NCI-H2029 (cell line): ENCODE results near the gene CNTNAP2.
"Not testable (repeated sequence)": the region's sequence is repeated elsewhere in the genome, so short reads cannot be mapped to it uniquely, and the experiment has no call there.

Experiments
- DNase-seq: peaks from one replicate; lab custom pipeline; 2025; lab: John Stamatoyannopoulos, UW

Gene CNTNAP2

DNA sequence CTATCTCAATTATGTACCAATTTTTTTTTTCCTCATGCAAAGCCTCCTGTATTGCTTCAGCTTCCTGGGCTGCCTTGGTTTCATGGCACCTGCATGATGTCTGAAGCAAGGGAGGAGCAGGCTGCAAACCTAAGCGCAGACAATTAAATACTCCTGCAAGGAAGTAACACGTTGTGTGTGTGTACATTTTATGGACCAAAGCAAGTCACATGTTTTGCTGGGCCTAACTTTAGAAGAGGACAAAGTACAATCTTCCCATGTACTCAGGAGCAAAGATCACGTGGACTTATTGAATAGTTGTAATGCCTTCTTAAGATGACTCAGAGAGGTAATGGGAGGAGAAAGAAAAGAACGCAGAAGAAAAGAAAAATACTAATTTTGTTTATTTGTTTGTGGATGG is 1530.0 kb downstream of the CNTNAP2 start:
- no peak for DNase-seq

GRCh38 chr7:147650991-147651390 is 1534.4 kb downstream of the CNTNAP2 start:
- DNase-seq, result no peak

DNA sequence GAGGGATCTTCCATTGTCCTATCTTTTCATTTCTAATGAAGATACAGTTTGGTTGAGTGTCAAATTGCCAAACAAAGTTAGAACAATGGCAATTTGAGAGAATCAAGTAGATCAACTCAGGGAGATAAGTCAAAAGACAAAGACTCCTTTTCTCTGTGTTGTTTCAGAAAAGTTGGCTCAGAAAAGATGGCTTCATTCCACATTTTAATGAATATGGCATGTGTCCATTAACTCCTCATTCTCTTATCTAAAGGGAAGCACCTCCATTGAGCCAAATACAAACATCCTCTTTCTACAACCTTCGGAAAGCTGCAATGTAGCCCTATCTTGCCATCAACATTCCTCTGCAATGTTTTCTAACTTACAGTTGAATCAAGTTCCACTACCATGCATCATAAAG is 1535.0 kb downstream of the CNTNAP2 start:
- DNase-seq, result no peak

- DNase-seq, result no peak
Observed at GRCh38 chr7:147653456-147653855, 1536.9 kb downstream of the CNTNAP2 start.

- no peak for DNase-seq
Observed at GRCh38 chr7:147658392-147658967, 1541.9 kb downstream of the CNTNAP2 start.

DNA sequence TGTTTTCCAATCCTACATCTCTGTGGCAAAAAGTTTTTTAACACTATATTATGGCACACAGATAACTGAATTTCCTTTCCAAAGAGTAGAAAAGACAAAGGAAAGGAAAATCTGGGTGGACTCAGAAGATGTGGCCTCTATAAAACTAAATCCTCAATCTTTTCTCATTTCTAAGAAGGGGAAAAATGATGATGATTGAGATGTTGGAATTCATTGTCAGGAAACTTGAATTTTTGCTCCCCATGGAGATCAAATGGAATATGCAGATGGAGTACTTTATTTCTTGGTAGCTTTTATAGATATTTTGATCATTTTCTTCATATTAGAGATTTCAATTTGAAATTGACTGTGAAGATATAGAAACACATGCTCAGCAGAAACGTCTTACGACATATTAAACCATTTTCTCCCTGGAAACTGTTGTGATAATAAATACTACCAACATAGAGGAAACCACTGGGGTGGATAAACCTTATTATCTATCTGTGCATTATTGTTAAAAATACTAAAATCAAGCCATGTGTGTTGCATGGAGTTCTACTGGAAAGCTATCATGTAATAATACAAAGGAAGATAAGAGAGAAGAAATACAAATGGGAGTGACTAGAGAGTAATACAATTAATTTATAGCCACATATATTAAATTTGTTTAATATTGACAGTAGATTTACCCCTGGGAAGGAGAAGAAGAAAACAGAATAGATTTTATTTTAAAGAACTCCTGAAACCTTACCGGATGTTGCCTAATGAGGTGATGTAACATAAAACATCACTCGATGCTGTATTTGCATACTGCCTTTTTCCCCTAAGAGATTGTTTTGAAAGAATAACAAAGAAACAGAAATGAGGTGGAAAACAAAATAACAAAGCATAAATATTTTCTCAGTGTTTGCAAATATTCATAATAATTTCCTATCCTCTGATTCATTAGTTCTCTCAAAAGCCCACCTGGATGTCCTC is 1542.7 kb downstream of the CNTNAP2 start:
- no peak for DNase-seq

DNA sequence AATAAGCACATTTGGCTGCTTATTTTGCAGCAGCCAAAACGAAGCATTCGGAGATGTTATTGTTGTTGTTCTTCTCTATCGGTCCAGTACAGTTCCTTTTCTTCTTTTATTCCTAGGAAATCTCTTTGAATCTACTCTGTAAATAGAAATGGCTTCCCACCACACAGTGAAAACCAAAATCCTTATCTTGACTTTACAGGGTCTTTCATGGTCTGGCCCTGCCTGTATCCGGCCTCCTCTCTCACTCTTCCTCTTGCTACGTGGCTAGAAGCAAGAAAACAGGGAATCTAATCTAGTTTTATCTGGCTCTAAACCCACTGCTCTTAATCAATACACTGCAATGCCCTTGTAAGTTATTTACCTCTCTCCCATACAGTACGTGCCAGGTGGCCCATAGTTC is 1547.9 kb downstream of the CNTNAP2 start:
- DNase-seq, result no peak

DNA sequence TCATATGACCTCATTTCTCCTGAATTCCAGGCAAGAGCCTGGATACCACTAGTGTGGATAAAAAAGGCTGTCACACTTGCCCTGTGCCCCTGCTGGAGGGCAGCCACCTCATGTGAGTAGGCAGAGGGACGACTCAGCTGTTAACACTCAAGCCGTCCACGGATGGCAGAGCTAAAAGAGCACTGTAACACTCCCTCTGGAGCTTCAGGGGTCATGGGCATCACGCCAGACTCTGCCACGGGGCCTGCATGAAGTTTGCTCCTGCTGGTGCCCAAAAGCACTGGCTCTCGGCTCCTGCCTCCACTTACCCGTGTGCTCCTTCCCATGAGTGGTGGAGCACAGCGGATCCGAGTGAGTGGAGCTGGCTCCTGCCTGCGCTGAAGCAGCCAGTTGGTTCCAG is 1554.2 kb downstream of the CNTNAP2 start:
- no peak for DNase-seq

- no peak for DNase-seq
Observed at GRCh38 chr7:147674705-147675104, 1558.1 kb downstream of the CNTNAP2 start.

DNA sequence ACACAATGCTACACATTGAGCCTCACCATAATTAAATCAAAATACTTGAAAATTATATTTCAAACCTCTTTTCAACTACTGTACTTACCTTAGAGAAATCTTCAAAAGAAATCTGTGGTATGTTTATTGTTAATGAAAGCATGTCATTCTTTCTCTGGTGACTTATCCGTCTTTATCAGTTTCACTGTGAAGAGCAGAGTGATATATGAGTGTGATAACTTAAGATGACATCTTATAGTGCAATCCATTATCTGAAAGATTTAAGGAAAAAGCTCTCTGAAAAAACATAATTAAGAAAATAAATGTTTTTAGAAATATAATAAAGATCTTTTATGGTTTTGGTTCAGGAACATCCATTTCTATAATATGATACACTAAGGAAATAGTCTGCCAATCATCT is 1562.3 kb downstream of the CNTNAP2 start:
- no peak for DNase-seq

- DNase-seq, result no peak
Observed at GRCh38 chr7:147681530-147681929, 1564.9 kb downstream of the CNTNAP2 start.

DNA sequence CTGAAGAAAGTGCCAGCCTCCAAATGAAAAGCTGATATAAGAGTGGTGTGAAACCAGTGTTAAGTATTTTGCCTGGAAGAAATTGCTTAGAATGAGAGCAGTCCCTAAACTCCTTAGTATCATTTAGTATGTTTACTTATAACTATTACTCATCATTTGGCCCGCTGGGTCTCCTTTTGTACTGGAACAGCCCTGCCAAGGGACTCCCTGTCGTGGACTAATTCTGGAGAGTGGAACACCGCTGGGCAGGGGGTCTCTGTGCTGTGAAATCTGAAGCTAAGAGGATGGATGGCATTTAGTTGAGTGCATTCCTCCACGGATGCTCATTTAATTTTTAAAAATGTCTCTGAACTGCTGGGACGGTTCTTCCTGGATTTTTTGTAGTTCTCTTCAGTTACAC is 1584.1 kb downstream of the CNTNAP2 start:
- no peak for DNase-seq

DNA sequence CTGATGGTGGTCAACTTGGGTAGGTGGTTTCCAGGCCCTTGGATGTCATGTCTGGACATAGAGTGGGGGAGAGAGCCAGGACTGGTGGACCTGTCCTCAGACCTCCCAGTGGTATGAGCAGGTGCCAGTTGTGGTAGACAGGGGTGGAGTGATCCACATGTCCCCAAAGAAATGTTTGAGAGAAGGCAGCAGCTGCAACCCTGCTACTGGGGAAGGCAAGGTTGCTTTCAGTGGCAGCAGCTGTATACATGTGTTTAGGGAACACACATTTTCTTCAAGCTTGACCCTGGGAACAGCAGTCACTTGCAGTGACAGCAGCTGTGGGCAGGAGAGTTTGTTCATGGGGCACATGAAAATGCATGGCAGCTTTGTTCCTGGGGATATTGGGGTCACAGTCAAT is 1591.3 kb downstream of the CNTNAP2 start:
- DNase-seq, result no peak

DNA sequence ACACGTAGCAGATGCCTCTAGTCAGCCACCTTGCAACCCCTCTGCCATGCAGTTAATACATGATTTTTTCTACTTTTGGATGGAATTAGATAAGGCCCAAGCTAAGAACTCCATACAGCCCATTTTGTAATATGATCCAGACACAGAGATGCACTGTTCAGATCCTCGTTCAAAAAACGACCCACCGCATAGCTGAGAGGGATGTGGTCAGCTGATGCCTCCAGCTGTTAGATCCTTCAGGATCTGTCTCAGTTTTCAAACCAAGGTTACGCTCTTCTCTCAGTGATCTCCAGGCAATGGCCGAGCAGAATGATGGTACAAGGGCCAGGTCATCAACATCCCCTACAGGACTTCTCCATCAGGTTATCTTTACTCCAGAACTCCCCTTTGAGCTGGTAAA is 1592.3 kb downstream of the CNTNAP2 start:
- no peak for DNase-seq

GRCh38 chr7:147711447-147711846 is 1594.8 kb downstream of the CNTNAP2 start:
- DNase-seq, result no peak

DNA sequence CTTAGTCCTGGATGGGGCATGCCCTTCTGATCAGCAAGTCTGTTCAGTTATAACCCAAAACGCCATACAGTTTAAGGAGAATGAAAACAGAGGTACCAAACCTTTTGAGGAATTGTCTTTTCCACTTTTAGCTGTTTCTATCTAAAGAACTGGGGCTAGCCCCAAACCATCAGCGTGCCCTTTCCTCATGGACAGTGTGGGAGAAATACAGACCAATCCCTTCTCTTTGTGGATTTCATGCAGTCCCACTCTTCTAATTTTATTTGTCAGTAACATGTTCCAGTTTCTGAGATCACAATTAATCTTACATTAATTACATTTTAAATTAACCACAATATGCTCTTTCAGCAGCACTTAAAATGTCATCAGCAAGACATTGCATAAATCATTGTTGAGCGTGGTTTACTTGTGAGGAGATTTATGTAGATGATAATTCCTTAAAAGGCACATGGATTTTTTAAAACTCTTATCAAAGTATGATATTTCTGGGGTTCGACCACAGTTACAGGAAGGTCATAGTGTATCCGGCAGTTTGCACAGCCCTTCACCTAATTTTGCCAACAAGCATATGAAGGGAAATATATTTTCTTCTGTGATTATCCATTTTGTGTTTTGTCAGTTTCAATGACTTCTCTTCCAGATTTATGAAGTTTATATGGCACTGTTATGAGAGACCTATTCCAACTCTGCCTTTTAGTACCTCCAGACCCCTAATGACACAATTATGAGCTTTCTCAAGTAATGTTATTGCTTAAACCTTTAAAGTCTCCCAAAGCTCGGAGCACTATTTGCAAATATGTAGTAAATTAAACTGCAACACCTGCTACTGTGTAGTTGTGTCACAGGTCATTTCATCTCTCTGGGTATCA is 1605.6 kb downstream of the CNTNAP2 start:
- no peak for DNase-seq

GRCh38 chr7:147723536-147723935 is 1606.9 kb downstream of the CNTNAP2 start:
- no peak for DNase-seq

- no peak for DNase-seq
Observed at GRCh38 chr7:147731311-147731710, 1614.7 kb downstream of the CNTNAP2 start.

GRCh38 chr7:147737559-147738214 is 1621.1 kb downstream of the CNTNAP2 start:
- not testable (repeated sequence) for DNase-seq

- no peak for DNase-seq
Observed at GRCh38 chr7:147742301-147742700, 1625.7 kb downstream of the CNTNAP2 start.

GRCh38 chr7:147756300-147756699 is 1639.7 kb downstream of the CNTNAP2 start:
- DNase-seq, result no peak

- DNase-seq, result no peak
Observed at GRCh38 chr7:147759327-147759943, 1642.8 kb downstream of the CNTNAP2 start.
